ENCODE data around the gene GYS1. TPM values are rescaled to one million over a fixed set of nuclear protein-coding genes. Genes with fewer than 3 reads are reported as not detected.

GYS1 gene
- total RNA-seq, 2 donors from 2014 or later: 21.6 to 24.2 TPM

GRCh38 chr19:48989701-48990291, 3.3 kb downstream of the GYS1 start:
- peak overlapping the region; percentile 19 for H3K27ac Mint-ChIP-seq
- H3K4me3 Mint-ChIP-seq: peak overlapping the region; percentile 66
- no peaks in the 10 kb centered on the region for H3K27me3 Mint-ChIP-seq

GRCh38 chr19:48988860-48989259, 4.2 kb downstream of the GYS1 start:
- no peak overlapping the region for H3K4me3 Mint-ChIP-seq
- DNase-seq (no peak), ATAC-seq (no peak)
- no peaks in the 10 kb centered on the region for H3K27me3 Mint-ChIP-seq
- peaks cover 4% of the 10 kb centered on the region for H3K36me3 Mint-ChIP-seq (ENCODE audit: low read depth)
- no peaks in the 10 kb centered on the region for H3K9me3 ChIP-seq (ENCODE audit: control insufficient read depth, low read length, poor library complexity, severe bottlenecking)
- peaks cover 32% of the 10 kb centered on the region for H3K4me1 Mint-ChIP-seq
- H3K27ac Mint-ChIP-seq: no peak overlapping the region

More at GRCh38 chr19:48989701-48990291, 3.3 kb downstream of the GYS1 start:
- Mint-ChIP-seq H3K36me3 (ENCODE audit: low read depth) (peaks cover 4% of the 10 kb centered on the region), H3K4me1 (peaks cover 36% of the 10 kb centered on the region)
- ATAC-seq: no peak
- DNase-seq: no peak
- H3K9me3 ChIP-seq (ENCODE audit: control insufficient read depth, low read length, poor library complexity, severe bottlenecking): no peaks in the 10 kb centered on the region

GRCh38 chr19:48988286-48988685, 4.8 kb downstream of the GYS1 start:
- DNase-seq: no peak
- peak overlapping the region; percentile 69 for H3K27ac Mint-ChIP-seq
- H3K9me3 ChIP-seq (ENCODE audit: control insufficient read depth, low read length, poor library complexity, severe bottlenecking): no peaks in the 10 kb centered on the region
- H3K27me3 Mint-ChIP-seq: no peaks in the 10 kb centered on the region
- H3K4me3 Mint-ChIP-seq: no peak overlapping the region
- ATAC-seq: no peak
- H3K4me1 Mint-ChIP-seq: peaks cover 29% of the 10 kb centered on the region
- peaks cover 4% of the 10 kb centered on the region for H3K36me3 Mint-ChIP-seq (ENCODE audit: low read depth)

GRCh38 chr19:48987323-48987722, 5.8 kb downstream of the GYS1 start:
- ATAC-seq: no peak
- Mint-ChIP-seq H3K4me3 (no peak overlapping the region), H3K36me3 (ENCODE audit: low read depth) (peaks cover 4% of the 10 kb centered on the region)

GRCh38 chr19:48986211-48986610, 6.9 kb downstream of the GYS1 start:
- H3K27ac Mint-ChIP-seq: no peak overlapping the region
- no peaks in the 10 kb centered on the region for H3K27me3 Mint-ChIP-seq
- peaks cover 19% of the 10 kb centered on the region for H3K4me1 Mint-ChIP-seq
- H3K4me3 Mint-ChIP-seq: no peak overlapping the region
- DNase-seq (no peak), ATAC-seq (no peak)
- no peaks in the 10 kb centered on the region for H3K9me3 ChIP-seq (ENCODE audit: control insufficient read depth, low read length, poor library complexity, severe bottlenecking)
- H3K36me3 Mint-ChIP-seq (ENCODE audit: low read depth): peaks cover 6% of the 10 kb centered on the region

More at GRCh38 chr19:48987323-48987722, 5.8 kb downstream of the GYS1 start:
- Mint-ChIP-seq H3K27ac (no peak overlapping the region), H3K27me3 (no peaks in the 10 kb centered on the region), H3K4me1 (peaks cover 24% of the 10 kb centered on the region)
- DNase-seq: no peak
- H3K9me3 ChIP-seq (ENCODE audit: control insufficient read depth, low read length, poor library complexity, severe bottlenecking): no peaks in the 10 kb centered on the region

- no peaks in the 10 kb centered on the region for H3K9me3 ChIP-seq (ENCODE audit: control insufficient read depth, low read length, poor library complexity, severe bottlenecking)
- Mint-ChIP-seq H3K36me3 (ENCODE audit: low read depth) (peaks cover 6% of the 10 kb centered on the region), H3K4me1 (peaks cover 14% of the 10 kb centered on the region), H3K27me3 (no peaks in the 10 kb centered on the region), H3K27ac (no peak overlapping the region), H3K4me3 (no peak overlapping the region)
- no peak for DNase-seq
- ATAC-seq: no peak
Observed at GRCh38 chr19:48985711-48986110, 7.4 kb downstream of the GYS1 start.

- peaks cover 4% of the 10 kb centered on the region for H3K36me3 Mint-ChIP-seq (ENCODE audit: low read depth)
- H3K27ac Mint-ChIP-seq: no peak overlapping the region
- H3K9me3 ChIP-seq (ENCODE audit: control insufficient read depth, low read length, poor library complexity, severe bottlenecking): no peaks in the 10 kb centered on the region
- DNase-seq (no peak), ATAC-seq (no peak)
- no peak overlapping the region for H3K4me3 Mint-ChIP-seq
- H3K27me3 Mint-ChIP-seq: no peaks in the 10 kb centered on the region
- H3K4me1 Mint-ChIP-seq: peaks cover 2% of the 10 kb centered on the region
Observed at GRCh38 chr19:48982280-48982679, 10.8 kb downstream of the GYS1 start.

GRCh38 chr19:48977061-48977460, 16.0 kb downstream of the GYS1 start:
- no peak overlapping the region for H3K27ac Mint-ChIP-seq
- no peak for ATAC-seq
- peaks cover 2% of the 10 kb centered on the region for H3K4me1 Mint-ChIP-seq
- peaks cover 3% of the 10 kb centered on the region for H3K36me3 Mint-ChIP-seq (ENCODE audit: low read depth)
- no peak for DNase-seq
- H3K4me3 Mint-ChIP-seq: no peak overlapping the region
- H3K27me3 Mint-ChIP-seq: no peaks in the 10 kb centered on the region
- H3K9me3 ChIP-seq (ENCODE audit: control insufficient read depth, low read length, poor library complexity, severe bottlenecking): no peaks in the 10 kb centered on the region

GRCh38 chr19:48975947-48976847, 16.9 kb downstream of the GYS1 start:
- Mint-ChIP-seq H3K27me3 (no peaks in the 10 kb centered on the region), H3K4me1 (peaks cover 2% of the 10 kb centered on the region), H3K27ac (no peak overlapping the region), H3K4me3 (no peak overlapping the region), H3K36me3 (ENCODE audit: low read depth) (peaks cover 2% of the 10 kb centered on the region)
- H3K9me3 ChIP-seq (ENCODE audit: control insufficient read depth, low read length, poor library complexity, severe bottlenecking): no peaks in the 10 kb centered on the region
- peak; percentile 87 for ATAC-seq
- no peak for DNase-seq

- Mint-ChIP-seq H3K27me3 (no peaks in the 10 kb centered on the region), H3K36me3 (ENCODE audit: low read depth) (peaks cover 4% of the 10 kb centered on the region), H3K27ac (no peak overlapping the region), H3K4me3 (no peak overlapping the region), H3K4me1 (peaks cover 15% of the 10 kb centered on the region)
- ATAC-seq (peak; percentile 88), DNase-seq (peak; percentile 67 to 77 (median 70))
- H3K9me3 ChIP-seq (ENCODE audit: control insufficient read depth, low read length, poor library complexity, severe bottlenecking): no peaks in the 10 kb centered on the region
Observed at GRCh38 chr19:48970923-48971395, 22.1 kb downstream of the GYS1 start.

GRCh38 chr19:48970139-48970766, 22.9 kb downstream of the GYS1 start:
- no peaks in the 10 kb centered on the region for H3K9me3 ChIP-seq (ENCODE audit: control insufficient read depth, low read length, poor library complexity, severe bottlenecking)
- Mint-ChIP-seq H3K4me3 (no peak overlapping the region), H3K36me3 (ENCODE audit: low read depth) (peaks cover 4% of the 10 kb centered on the region), H3K4me1 (peaks cover 22% of the 10 kb centered on the region), H3K27ac (no peak overlapping the region), H3K27me3 (no peaks in the 10 kb centered on the region)
- DNase-seq (no peak), ATAC-seq (no peak)

GRCh38 chr19:48969276-48970138, 23.6 kb downstream of the GYS1 start:
- ATAC-seq: no peak
- H3K36me3 Mint-ChIP-seq (ENCODE audit: low read depth): peaks cover 4% of the 10 kb centered on the region
- no peak overlapping the region for H3K27ac Mint-ChIP-seq
- H3K27me3 Mint-ChIP-seq: no peaks in the 10 kb centered on the region
- peaks cover 28% of the 10 kb centered on the region for H3K4me1 Mint-ChIP-seq
- DNase-seq: no peak
- H3K4me3 Mint-ChIP-seq: no peak overlapping the region
- no peaks in the 10 kb centered on the region for H3K9me3 ChIP-seq (ENCODE audit: control insufficient read depth, low read length, poor library complexity, severe bottlenecking)

Data from T-helper 17 cell (primary cell).